HG02763 (cell line): ENCODE data around the gene OR13C5.
A peak's percentile ranks its signal among the peaks of the same experiment; 100 is the strongest.
"Not testable (repeated sequence)": the region's sequence is repeated elsewhere in the genome, so short reads cannot be mapped to it uniquely, and the experiment has no call there.

ENCODE experiments used
- ATAC-seq: cut with Tn5 transposase; IDR thresholded peaks from one replicate; pipeline ENCODE4 v1.9.1; 2021; ENCODE audit warnings: mild to moderate bottlenecking, moderate library complexity; ENCODE audit not compliant: unreplicated experiment

The OR13C5 gene, protein sequence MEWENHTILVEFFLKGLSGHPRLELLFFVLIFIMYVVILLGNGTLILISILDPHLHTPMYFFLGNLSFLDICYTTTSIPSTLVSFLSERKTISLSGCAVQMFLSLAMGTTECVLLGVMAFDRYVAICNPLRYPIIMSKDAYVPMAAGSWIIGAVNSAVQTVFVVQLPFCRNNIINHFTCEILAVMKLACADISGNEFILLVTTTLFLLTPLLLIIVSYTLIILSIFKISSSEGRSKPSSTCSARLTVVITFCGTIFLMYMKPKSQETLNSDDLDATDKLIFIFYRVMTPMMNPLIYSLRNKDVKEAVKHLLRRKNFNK

DNA sequence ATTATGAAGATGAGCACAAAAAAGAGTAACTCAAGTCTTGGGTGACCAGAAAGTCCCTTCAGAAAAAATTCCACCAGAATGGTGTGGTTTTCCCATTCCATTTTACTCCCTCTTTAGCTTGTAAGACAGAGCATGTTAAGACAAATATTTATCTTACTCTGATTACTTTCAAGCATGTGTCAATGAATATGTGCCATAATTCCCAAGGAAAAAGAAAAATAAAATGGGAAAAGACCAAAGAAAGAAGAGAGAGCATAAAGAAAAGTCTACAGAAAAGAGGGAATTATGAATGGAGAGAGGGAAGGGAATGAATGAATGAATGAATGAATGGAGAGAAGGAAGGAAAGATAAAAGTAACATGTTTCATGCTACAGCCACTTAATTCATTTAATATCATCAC, at the start of gene OR13C5:
Gene OR13C5, minus strand, starts transcription at position 101 of the 400 bp plus-strand sequence. Its CDS starts 0 bp downstream, at position 101.
- not testable (repeated sequence) for ATAC-seq

GRCh38 chr9:104635456-104635855, 36.2 kb upstream of the OR13C5 start:
- ATAC-seq: no peak

GRCh38 chr9:104633976-104634520, 34.8 kb upstream of the OR13C5 start:
- no peak for ATAC-seq

GRCh38 chr9:104625964-104626363, 26.8 kb upstream of the OR13C5 start:
- not testable (repeated sequence) for ATAC-seq

GRCh38 chr9:104618104-104618503, 18.9 kb upstream of the OR13C5 start, which contains the start of gene OR13C9:
TSS of gene OR13C9 (minus strand) at chr9:104618204. CDS start at chr9:104618204, 0 bp downstream.
- ATAC-seq: no peak

DNA sequence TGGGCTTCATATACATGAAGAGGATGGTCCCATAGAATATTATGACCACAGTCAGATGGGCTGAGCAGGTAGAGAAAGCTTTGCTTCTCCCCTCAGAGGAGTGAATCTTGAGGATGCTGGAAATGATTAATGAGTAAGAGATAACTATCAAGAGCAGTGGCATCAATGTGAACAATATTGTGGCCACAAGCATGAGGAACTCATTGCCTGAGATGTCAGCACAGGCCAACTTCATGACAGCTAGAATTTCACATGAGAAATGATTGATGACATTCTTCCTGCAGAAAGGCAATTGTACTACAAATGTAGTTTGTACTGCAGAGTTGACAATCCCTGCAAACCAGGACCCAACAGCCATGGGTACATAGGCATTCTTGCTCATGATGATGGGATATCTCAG, 18.2 kb upstream of the OR13C5 start:
- ATAC-seq: no peak

- ATAC-seq: no peak
These were observed 12.0 kb upstream of the OR13C5 start for GRCh38 chr9:104611213-104611612.

DNA sequence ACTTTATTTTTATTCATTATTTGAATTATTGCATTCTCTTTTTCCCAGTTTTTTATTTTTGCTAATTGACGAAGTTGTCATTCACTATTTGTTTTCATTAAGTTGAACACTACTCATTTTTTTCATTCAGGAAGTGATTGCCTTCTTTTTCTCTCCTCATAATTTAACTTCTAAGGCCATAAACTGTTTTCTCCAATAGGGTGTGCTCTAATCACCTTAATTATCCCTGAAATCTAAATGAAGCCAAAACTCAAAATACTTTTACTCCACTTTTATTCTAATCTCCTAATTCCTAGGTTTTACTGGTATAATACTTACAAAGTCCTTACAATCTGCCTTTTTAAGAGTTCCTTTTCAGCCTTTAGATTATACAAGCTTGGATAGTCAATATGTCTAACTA, 9.1 kb upstream of the OR13C5 start:
- no peak for ATAC-seq

DNA sequence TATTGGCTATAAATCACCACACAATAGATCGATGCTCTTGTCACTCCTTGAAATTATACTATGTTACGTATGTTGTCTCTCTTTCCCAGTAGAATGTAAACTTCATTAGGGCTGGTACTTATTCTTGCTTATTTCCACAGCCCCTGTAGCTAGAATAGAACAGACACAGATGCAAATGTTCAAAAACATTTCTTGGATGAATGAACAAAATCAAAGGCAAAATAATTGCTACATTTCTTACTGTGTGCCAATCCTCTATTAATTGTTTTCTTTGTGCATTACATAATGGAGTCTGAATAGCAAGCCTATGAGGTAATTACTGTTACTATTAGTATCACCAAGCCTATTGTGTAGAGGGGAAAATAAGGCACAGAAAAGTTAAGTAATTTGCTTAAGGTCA, 6.9 kb upstream of the OR13C5 start:
- no peak for ATAC-seq

DNA sequence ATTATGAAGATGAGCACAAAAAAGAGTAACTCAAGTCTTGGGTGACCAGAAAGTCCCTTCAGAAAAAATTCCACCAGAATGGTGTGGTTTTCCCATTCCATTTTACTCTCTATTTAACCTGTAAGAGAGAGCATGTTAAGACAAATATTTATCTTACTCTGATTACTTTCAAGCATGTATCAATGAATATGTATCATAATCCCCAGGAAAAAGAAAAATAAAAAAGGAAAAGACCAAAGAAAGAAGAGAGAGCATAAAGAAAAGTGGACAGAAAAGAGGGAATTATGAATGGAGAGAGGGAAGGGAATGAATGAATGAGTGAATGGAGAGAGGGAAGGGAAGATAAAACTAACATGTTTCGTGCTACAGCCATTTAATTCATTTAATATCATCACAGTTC, 6.3 kb upstream of the OR13C5 start, which contains the start of gene OR13C2:
Gene OR13C2, minus strand, starts transcription at position 101 of the 400 bp plus-strand sequence. Its CDS starts 0 bp downstream, at position 101.
- ATAC-seq: not testable (repeated sequence)

- peak; percentile 45 for ATAC-seq
These were observed 5.6 kb upstream of the OR13C5 start for GRCh38 chr9:104604801-104605200.

GRCh38 chr9:104598749-104599148, 464 bp downstream of the OR13C5 start:
- ATAC-seq: not testable (repeated sequence)

DNA sequence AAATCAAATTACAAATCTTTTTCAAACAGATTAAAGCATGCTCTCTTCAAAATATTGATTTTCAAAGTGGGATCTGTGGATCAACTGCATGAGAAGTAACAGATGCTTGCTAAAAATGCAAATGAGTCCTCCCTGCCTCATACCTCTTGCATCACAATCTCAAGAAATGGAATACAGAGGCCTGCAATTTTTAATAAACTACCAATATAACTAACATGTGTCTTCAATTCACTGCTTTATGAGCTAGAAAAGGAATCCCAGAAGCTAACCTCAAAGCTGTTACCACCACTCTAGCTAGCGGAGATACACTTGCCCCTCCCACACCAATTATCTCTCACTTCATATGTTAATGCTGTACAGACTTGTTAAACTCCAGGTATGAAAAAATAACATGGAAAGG, 9.6 kb downstream of the OR13C5 start:
- ATAC-seq: no peak

DNA sequence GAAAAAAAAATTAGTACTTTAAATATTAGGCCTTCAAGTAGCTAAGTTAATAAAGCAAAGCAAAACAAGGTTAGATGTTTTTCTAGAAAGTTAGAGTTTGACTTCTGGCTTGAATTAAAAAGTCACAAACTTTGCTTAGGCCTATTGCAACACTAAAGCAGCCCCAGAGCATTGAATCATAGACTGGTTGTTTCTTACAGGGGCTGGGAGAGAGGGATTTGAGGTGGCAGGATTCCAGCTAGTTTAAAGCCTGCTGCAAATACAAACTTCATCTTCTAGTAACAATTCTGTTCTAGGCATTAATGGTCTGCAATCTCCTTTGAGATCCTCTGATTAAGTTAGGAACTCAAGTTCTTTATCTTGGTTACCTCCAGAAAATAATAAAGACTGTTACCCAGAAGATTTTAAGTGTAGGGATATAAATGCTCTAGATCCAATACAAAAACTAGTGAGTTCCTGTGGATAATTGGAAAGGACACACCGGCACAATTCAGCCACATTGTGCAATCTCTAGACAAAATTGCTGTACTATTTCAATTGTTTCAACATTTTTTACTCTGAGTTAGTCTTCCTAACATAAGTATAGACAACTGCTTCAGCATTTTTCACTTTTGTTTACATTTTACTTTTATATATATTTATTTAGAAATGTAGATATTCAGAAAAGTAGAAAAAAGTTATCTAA, 12.6 kb downstream of the OR13C5 start:
- ATAC-seq: no peak

- ATAC-seq: no peak
These were observed 18.7 kb downstream of the OR13C5 start for GRCh38 chr9:104580562-104580961.

DNA sequence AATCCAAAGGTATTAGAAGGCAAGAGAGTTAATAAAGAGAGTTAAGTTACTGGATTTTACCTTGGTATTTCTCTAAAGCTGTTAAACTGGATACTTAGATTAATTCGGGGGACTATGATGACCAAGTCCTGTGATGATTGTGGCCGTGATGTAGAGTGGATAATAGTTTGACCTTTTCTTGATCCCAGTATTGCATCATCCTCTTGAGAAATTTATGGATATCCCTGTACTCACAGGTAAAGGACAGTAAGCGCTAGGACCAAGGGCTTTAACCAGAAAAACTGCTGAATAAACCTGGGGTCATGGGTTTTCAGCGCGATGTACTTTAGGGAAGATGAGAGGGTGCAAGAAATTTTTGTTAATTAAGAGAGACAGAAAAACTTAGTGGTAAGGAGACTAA, 21.9 kb downstream of the OR13C5 start:
- ATAC-seq: no peak

DNA sequence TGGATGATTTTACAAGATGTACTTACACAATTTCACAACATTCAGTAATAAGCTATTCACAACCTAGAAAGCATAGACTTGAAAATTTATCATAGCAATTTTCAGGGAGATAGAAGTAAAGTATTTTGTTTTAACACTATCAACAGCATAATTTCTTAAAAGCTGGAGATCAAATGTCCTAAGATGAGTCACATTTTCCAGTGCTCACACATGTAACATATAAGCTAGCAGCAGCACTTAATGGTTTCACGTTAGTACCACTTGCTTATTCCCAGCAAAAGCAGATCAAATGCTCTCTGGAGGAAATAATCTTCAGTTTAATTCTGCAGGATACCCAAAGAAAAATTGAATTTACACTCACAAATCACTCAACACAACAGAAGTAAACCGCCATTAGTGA, 23.8 kb downstream of the OR13C5 start:
- ATAC-seq: no peak

GRCh38 chr9:104572612-104573011, 26.6 kb downstream of the OR13C5 start:
- ATAC-seq: no peak

DNA sequence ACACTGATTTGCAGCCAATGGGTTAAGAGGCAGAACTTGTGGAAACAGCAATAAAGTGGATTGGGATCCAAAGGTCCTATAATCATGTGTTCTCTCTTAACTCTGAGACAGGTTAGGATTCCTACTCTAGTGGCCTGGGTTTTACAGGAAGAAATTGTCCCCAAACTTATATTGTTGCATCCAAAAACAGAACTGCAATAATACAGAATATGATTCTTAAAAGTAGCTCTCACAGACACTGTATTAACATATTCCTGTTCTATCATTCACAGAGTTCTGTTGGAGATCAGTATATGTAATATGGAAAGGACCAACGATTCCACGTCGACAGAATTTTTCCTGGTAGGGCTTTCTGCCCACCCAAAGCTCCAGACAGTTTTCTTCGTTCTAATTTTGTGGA, 30.3 kb downstream of the OR13C5 start, which contains the start of gene OR13C8:
Gene OR13C8, plus strand, starts transcription at position 301 of the 400 bp plus-strand sequence. Its CDS starts 0 bp downstream, at position 301.
- ATAC-seq: no peak

- ATAC-seq: no peak
These were observed 34.9 kb downstream of the OR13C5 start for GRCh38 chr9:104564358-104564757.

DNA sequence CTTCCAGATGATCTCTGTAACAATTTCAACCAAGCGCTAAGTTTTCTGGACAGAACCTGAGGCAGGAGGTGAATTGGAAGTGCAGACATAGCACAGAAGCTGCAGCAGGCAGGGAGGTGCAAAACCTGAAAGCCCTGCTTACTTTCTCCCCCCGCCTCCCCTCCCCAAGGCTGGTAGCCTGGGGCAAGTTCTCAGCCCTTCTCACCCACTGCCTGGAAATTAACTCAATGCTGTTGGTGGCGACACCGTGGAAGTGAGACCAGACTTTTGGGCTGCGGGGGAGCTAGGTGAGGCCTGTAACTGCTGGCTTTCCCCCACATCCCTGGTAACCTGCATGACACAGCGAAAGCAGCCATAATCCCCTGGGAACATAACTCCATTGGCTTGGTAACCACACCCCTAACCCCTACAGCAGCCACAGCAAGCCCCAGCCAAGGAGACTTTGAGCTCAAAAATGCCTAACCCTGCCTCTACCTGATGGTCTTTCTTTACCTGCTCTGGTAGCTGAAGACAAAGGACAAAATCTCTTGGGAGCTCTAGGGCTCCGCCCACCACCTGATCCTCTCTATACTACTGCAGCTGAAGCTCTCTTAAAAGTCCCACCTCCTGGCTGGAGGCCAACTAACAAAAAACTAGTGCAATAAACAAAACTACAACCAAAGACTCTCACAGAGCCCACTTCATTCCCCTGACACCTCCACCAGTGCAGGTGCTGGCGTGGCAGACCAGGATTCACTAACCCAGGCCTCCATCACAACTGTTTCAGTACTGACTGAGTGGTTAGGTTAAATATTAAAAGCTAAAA, 42.2 kb downstream of the OR13C5 start:
- ATAC-seq: peak; percentile 47
